HG03139 (cell line): ENCODE results near the gene SHISA8.
A peak's percentile ranks its signal among the peaks of the same experiment; 100 is the strongest.

Experiments
- ATAC-seq: cut with Tn5 transposase; IDR thresholded peaks from one replicate; pipeline ENCODE4 v1.9.1; 2021; ENCODE audit not compliant: unreplicated experiment

Gene SHISA8

GRCh38 chr22:41934284-41935014 lies 19.6 kb upstream of the SHISA8 start:
- no peak for ATAC-seq

DNA sequence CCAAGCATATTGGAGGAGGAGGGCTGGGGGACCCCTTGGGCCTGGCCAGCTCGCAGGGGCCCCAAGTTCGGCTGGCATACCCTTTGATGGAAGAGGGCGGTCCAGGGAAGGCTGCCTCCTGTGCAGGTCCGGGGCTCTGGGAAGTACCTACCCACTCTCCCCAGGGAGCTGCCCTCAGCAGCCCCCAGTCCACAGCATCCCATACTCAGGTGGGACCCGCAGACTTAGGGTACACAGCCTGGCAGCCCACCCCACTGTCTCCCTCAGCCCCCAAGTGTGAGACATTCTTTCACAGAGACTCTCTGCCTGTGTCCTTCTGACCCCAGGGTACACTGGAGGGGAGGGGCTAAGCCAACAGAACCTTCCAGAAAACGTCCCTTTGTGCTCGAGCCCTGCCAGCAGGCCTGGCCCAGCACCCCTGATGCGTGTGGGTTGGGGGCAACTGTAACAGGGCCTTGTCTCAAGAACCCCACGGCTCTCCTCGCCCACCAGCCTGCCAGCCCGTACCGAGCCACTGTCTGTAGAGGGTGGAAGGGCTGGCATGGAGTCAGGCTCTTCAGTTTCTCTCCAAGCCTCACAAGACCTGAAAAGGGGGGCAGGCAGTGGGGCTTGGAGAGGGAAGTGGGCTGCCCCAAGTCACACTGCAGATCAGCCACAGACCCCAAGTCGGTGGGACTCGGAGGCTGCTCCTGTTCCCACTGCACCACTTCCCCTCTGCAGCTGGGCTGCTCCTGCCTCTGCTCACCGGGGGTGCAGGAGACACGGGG lies 18.7 kb upstream of the SHISA8 start:
- no peak for ATAC-seq

DNA sequence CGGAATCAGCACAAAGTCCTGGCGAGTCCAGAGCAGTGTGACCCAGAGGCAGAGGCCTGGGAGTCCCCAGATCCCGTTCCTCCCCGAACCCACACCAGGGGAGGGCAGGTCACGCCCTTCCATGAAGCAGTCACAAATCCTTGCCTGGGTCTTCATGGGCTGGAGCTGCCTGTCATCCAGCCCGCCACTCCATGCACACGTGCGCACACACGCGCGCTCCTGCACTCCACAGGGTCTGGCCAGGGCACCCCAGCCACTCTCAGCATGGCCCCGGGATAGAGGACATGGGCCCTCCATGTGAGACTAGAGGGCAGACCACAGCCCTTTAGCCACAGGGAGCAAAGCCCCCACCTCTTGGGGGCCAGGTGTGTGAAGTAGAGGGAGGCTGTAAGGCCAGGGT lies 17.5 kb upstream of the SHISA8 start:
- ATAC-seq, result no peak

GRCh38 chr22:41931701-41932269 lies 16.9 kb upstream of the SHISA8 start:
- no peak for ATAC-seq

- no peak for ATAC-seq
These were observed 14.5 kb upstream of the SHISA8 start for GRCh38 chr22:41929418-41929810.

- no peak for ATAC-seq
These were observed 13.9 kb upstream of the SHISA8 start for GRCh38 chr22:41928593-41929417.

DNA sequence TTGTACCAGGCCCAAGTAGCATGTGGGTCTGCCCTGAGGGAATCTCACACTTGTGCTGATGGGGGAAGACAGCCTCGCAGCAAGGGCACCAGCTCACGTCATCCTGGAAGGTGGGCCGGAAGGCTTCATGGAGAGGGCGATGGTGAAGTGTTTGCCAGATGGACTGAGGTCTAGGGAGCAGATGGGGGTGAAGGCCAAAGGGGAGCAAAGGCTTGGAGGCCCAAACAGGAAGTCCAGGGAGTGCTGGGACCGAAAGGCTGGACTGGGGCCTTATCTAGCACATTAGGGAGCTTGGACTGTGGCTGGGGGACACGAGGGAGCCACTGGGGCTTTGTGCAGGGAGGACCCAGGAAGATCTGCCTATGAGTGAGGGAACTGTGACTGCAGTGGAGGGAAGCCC lies 12.9 kb upstream of the SHISA8 start:
- ATAC-seq, result no peak

GRCh38 chr22:41925783-41926460 lies 11.0 kb upstream of the SHISA8 start:
- ATAC-seq, result no peak

DNA sequence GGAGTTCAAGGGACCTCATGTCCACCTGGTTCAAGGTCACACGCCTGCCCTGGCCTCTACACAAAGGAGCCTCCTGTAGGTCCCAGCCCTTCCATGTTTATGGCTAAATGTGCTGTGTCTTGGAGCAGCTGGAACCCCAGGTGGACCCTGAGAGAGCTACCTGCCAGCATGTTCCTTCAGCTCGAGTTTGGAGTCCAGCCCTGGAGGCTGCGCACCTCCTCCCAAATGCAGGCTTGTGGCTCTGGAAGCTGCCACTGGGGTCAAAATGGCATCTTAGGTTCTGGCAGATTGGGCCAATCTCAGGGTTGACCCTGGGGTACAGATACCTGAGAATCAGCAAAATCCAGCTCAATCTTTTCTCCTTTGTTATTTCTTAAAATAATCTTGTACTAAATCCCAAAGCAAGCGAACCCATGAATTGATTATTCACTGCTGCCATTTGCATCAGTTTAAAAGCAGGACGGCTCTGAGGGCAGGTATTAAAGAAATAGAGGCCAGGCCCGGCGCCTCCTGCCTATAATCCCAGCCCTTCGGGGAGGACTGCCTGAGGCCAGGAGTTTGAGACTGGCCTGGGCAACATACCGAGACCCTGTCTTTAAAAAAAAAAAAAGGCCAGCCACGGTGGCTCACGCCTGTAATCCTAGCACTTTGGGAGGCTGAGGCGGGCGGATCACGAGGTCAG lies 8.9 kb upstream of the SHISA8 start:
- ATAC-seq, result no peak

DNA sequence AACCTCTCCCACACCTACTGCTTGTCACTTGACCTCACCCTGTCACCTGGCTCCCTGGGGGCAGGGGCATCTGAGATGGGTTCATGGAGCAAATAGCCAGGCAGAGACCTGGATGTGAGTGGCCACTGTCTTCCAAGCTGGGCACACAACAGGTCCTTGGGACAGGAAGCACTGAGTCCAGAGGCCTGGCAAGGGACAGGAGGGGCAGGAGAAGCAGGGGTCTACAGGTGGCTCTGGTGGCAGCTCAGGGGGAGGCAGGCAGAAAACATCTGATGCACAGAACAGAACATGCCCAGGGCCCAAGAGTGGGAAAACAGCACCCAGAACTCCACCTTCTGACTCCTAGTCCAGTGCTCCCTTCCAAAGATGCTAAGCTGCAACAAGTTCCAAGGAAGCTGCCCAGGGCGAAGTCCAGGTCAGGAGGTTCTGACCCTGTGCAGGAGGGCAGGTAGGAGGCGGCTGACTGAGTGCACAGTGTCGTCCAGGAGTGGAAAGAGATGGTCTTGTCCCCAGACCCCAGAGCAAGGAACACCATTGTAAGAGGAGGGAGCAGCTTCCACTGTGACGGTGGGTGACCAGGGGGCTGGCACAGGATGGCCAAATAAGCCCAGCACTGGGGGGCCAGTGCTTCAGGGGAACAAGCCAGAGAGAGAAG lies 8.2 kb upstream of the SHISA8 start:
- ATAC-seq, result no peak

- no peak for ATAC-seq
These were observed 7.5 kb upstream of the SHISA8 start for GRCh38 chr22:41922328-41922727.

- peak; percentile 11 for ATAC-seq
These were observed 5.5 kb upstream of the SHISA8 start for GRCh38 chr22:41920271-41920976.

DNA sequence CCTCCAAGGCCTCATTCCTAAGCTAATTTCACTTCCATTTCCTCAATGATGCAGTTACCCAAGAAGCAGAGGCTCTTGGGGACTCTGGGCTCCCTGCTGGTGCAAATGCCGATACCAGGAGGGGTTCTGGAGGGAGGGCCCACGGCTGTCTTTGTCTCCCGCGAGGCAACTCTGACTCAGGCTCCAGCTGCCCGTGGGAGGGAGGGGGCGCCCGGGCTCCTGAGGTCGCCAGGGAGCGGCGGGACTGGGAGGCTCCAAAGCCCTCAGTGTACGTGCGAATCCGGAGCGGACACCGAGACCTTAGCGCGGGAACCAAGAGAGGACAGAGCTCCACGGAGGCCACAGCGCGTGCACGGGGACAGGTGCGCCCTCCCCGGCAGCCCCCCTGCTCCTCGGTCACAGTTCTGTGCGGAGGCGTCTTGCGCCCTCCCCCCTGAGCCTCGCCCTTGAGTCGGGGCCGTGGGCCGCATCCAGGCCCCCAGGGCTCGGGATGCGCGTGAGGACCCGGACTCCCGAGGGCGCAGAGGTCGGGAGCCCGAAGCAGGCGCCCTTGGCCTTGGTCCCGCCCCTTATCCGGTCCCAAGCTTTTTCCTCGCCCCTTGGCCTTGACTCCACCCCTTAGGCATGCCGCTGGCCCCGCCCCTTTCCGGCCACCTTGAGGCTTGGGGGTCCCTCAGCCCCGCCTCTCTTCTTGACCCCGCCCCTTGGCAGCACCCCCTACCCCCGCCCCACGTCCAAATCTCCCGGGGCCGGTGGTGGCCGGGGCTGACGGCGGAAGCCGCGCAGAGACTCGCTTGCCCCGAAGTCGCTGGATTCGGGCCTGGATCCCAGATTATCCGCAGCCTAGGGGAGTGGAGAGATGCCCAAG lies 4.7 kb upstream of the SHISA8 start:
- ATAC-seq, result peak; percentile 39

DNA sequence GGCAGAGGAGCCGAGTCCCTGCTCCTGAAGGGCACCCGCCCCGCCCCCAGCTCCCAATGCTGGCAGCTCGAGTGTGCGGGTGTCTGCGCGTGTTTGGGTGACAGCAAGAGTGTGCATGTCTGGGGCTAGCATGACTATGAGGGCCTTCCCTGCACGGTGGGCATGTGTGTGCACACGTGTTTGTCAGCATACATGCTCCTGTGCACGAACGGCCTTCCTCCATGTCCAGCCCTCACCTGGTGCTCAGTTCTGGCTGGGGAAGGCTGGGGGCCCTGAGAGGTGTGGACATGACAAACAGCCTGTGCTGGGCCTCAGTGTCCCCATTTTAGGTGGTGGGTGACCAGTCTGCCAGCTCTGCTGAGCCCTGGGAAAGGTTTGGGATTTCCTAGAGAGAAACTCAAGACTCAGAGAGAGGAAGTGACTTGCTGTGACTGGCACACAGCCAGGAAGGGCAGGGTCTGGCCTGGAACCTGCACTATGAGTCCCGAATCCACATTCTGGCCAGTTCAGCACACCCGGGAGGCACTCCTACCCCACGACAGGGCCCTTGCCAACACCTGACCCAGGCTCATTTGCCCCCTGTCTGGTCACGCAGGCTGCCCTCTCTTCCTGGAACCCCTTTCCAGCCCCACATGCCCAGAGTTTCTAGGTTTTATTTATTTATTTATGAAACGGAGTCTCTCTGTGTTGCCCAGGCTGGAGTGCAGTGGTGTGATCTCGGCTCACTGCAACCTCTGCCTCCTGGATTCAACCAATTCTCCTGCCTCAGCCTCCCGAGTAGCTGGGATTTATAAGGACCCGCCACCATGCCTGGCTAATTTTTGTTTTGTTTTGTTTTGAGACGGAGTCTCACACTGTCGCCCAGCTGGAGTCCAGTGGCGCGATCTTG lies 3.3 kb upstream of the SHISA8 start:
- no peak for ATAC-seq

- ATAC-seq, result no peak
These were observed 2.6 kb upstream of the SHISA8 start for GRCh38 chr22:41917375-41917902.

- ATAC-seq, result no peak
These were observed 2.0 kb upstream of the SHISA8 start for GRCh38 chr22:41916745-41917358.
